VCaP (cell line): ENCODE measurements around the gene CDKN2B-AS1.

Experiments
- H3K27ac ChIP-seq: fragments of 450-650 bp; 2 replicates; pipeline ENCODE4 v1.5.1; 2017
- CTCF ChIP-seq: fragments of 450-650 bp; conservative IDR thresholded peaks from 2 replicates; pipeline ENCODE4 v1.5.1; 2017; ENCODE audit warnings: mild to moderate bottlenecking, moderate library complexity

Gene CDKN2B-AS1

DNA sequence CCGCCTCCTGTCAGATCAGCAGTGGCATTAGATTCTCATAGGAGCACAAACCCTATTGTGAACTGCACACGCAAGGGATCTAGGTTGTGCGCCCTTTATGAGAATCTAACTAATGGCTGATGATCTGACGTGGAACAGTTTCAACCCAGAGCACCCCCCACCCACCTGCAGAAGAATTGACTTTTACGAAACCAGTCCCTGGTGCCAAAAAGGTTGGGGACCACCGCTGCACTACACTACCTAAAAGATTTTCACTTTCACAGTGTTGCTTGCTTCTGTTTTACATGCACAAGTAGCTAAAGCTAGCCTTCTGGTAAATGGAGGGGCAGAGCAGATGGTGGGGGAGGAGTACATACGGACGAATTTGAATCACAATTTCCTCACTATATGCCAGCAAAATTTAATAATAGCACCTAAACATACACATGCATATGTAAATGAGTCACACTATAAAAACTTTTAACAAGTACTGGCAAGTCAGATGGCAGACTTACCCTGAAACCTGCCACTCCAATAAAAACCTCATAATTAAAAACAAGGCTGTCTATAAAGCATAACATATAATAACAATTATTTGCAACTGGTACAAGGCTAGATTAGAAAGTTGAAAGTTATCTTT, 38.5 kb downstream of the CDKN2B-AS1 start:
- TF ChIP-seq CTCF = no peak; the same call in 1 of the 2 replicates
- no peak overlapping the region for H3K27ac ChIP-seq

- TF ChIP-seq CTCF = no peak
These were observed 41.0 kb downstream of the CDKN2B-AS1 start for GRCh38 chr9:22035591-22036011.

DNA sequence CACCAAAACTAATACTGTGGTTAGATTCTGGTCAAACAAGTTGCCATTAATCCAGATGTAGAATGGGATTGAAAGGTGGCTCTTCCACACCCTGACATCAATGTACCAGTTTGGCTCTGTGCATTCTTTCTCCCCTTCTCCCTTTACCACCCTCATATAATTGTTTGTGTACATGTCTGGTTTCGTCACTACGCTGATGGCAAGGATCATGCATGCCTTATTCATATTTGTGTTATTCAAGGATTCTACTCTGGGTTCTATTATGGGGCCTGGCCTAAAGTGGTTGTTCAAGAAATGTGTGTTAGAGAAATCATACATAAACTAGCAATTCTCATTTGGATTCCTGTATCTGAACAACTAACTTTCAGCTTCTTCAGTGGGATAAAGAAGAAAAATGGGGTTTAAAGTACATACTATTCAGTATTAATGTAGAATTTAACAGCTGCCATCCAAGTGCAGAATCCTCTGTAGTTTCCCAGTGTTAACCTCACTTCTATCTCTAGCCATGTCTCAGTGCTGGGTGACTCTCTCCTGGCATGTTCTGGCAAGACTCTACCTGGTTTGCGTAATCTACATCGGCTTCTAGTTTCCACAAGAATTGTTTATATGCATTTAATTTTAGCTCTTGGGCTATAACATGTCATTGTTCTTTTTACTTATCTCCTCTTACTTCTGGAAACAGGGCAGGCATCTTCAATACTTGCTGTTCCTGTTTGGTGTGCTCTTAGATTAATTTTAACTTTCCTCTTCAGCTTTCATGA, 42.5 kb downstream of the CDKN2B-AS1 start:
- no peak overlapping the region for H3K27ac ChIP-seq
- no peak for TF ChIP-seq CTCF

More at GRCh38 chr9:22035591-22036011, 41.0 kb downstream of the CDKN2B-AS1 start:
- H3K27ac ChIP-seq = no peak overlapping the region

GRCh38 chr9:22037954-22038690, 43.5 kb downstream of the CDKN2B-AS1 start:
- H3K27ac ChIP-seq = no peak overlapping the region
- peak; percentile 83 for TF ChIP-seq CTCF

DNA sequence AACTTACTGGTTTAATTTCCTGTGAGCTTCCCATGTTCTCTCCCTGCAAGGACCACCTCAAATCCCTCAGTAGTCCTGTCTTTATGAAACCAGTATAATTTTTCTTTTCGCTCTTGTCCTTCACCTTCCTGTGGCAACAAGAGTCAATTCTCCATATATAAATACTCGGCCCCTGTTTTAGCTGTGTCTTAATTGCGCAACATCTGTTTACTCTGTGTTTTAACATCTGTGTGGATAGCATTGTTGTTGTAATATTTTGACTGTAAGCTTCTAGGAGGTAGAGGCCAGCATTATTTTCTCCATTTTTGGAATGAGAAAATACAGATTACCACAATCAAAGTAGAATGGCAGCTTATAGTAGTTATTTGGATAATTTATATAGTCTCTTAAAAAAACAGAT, 44.7 kb downstream of the CDKN2B-AS1 start:
- TF ChIP-seq CTCF = no peak

DNA sequence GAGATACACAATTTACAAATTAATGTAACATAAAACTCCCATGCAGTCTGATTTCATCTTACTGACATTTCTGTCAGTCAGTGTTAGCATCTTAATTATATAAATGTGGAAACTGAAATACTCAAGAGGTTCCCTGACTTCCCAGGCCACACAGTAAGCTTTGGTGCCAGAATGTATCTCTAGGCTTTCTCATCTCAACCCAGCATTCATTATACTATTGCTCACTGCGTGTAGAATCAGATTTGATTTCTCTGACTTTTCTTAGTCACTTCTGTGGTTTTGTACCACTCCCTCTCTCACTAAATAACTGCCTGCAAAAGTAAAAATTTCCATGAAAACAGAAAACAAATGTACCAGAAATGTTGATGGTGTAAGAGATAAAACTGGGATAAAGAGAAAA, 46.2 kb downstream of the CDKN2B-AS1 start:
- peak overlapping the region; percentile 76 for H3K27ac ChIP-seq
- no peak for TF ChIP-seq CTCF

More for the DNA sequence above, 44.7 kb downstream of the CDKN2B-AS1 start:
- H3K27ac ChIP-seq = no peak overlapping the region

DNA sequence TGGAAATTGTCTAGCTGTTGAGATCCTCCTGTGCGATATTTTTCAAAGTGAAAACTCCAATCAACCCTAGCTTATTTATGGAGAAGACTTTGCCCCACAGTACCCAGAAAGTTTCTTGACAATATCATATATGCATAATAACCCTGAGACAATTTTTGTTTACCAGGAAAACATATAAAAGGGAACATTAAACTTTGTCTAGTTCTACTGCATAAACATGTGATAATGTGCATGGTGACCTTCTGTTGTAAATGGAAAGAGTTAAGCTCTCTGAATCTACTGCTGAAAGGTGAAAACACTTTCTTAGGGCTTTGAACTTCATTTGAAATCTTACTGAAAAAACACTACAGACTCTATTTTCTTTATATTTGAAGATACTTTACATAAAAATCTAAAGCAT, 46.8 kb downstream of the CDKN2B-AS1 start:
- no peak for TF ChIP-seq CTCF
- H3K27ac ChIP-seq = peak overlapping the region; percentile 76
